Activated T-helper 17 cell treated with anti-CD3 and anti-CD28 coated beads, Interleukin-2, amount 50 U/mL, for 72 hours (primary cell): ENCODE measurements around the gene SNTG2. TPM values are rescaled to one million over a fixed set of nuclear protein-coding genes. Genes with fewer than 3 reads are reported as not detected.

Source experiments
- ATAC-seq: fragments of 150-1000 bp; cut with Tn5 transposase; replicated peaks from 2 replicates; pipeline ENCODE4 v1.10.0; 2021; ENCODE audit warnings: mild to moderate bottlenecking, moderate library complexity
- H3K27ac Mint-ChIP-seq: one replicate; pipeline ENCODE4 v1.8.0; 2022; ENCODE audit warnings: mixed read lengths
- H3K27me3 Mint-ChIP-seq: one replicate; pipeline ENCODE4 v1.8.0; 2022; ENCODE audit warnings: mixed read lengths
- H3K36me3 Mint-ChIP-seq: one replicate; pipeline ENCODE4 v1.8.0; 2022; ENCODE audit warnings: low read depth, mild to moderate bottlenecking, mixed read lengths
- H3K4me1 Mint-ChIP-seq: one replicate; pipeline ENCODE4 v1.8.0; 2022; ENCODE audit warnings: mixed read lengths
- H3K4me3 Mint-ChIP-seq: one replicate; pipeline ENCODE4 v1.8.0; 2022; ENCODE audit warnings: mild to moderate bottlenecking, mixed read lengths
- H3K9me3 Mint-ChIP-seq: one replicate; pipeline ENCODE4 v1.8.0; 2022; ENCODE audit warnings: mixed read lengths
- total RNA-seq, 2 donors: library from RNA; stranded (reverse); gene quantifications; one replicate each; pipeline ENCODE4 v1.2.3, GENCODE V29; 2022

SNTG2 gene
- total RNA-seq, 2 donors from 2014 or later = 0.17 to 0.50 TPM

- no peak overlapping the region for H3K4me3 Mint-ChIP-seq
- no peaks in the 10 kb centered on the region for H3K4me1 Mint-ChIP-seq
- H3K27me3 Mint-ChIP-seq = no peaks in the 10 kb centered on the region
- no peak for ATAC-seq
- no peaks in the 10 kb centered on the region for H3K36me3 Mint-ChIP-seq
- no peaks in the 10 kb centered on the region for H3K9me3 Mint-ChIP-seq
- no peak overlapping the region for H3K27ac Mint-ChIP-seq
Measured at GRCh38 chr2:1147873-1148612, 197.4 kb downstream of the SNTG2 start.

- H3K27me3 Mint-ChIP-seq = no peaks in the 10 kb centered on the region
- no peaks in the 10 kb centered on the region for H3K4me1 Mint-ChIP-seq
- no peaks in the 10 kb centered on the region for H3K36me3 Mint-ChIP-seq
- no peaks in the 10 kb centered on the region for H3K9me3 Mint-ChIP-seq
- H3K4me3 Mint-ChIP-seq = no peak overlapping the region
- ATAC-seq = no peak
- no peak overlapping the region for H3K27ac Mint-ChIP-seq
Measured at GRCh38 chr2:1150724-1151511, 200.3 kb downstream of the SNTG2 start.

- Mint-ChIP-seq H3K36me3 (no peaks in the 10 kb centered on the region), H3K4me3 (no peak overlapping the region), H3K4me1 (no peaks in the 10 kb centered on the region), H3K27me3 (no peaks in the 10 kb centered on the region), H3K27ac (no peak overlapping the region), H3K9me3 (no peaks in the 10 kb centered on the region)
- no peak for ATAC-seq
Measured at GRCh38 chr2:1152375-1152774, 201.7 kb downstream of the SNTG2 start.

- Mint-ChIP-seq H3K27ac (no peak overlapping the region), H3K9me3 (no peaks in the 10 kb centered on the region), H3K4me3 (no peak overlapping the region), H3K36me3 (no peaks in the 10 kb centered on the region), H3K4me1 (no peaks in the 10 kb centered on the region), H3K27me3 (no peaks in the 10 kb centered on the region)
- no peak for ATAC-seq
Measured at GRCh38 chr2:1153920-1154319, 203.3 kb downstream of the SNTG2 start.

GRCh38 chr2:1154710-1155594, 204.3 kb downstream of the SNTG2 start:
- Mint-ChIP-seq H3K36me3 (no peaks in the 10 kb centered on the region), H3K4me1 (no peaks in the 10 kb centered on the region), H3K27ac (no peak overlapping the region), H3K4me3 (no peak overlapping the region), H3K9me3 (no peaks in the 10 kb centered on the region), H3K27me3 (no peaks in the 10 kb centered on the region)
- ATAC-seq = no peak

- Mint-ChIP-seq H3K4me1 (peaks cover 2% of the 10 kb centered on the region), H3K36me3 (no peaks in the 10 kb centered on the region), H3K9me3 (no peaks in the 10 kb centered on the region), H3K27me3 (no peaks in the 10 kb centered on the region), H3K4me3 (no peak overlapping the region), H3K27ac (no peak overlapping the region)
- ATAC-seq = no peak
Measured at GRCh38 chr2:1156059-1156458, 205.4 kb downstream of the SNTG2 start.

- Mint-ChIP-seq H3K9me3 (no peaks in the 10 kb centered on the region), H3K36me3 (no peaks in the 10 kb centered on the region), H3K4me3 (no peak overlapping the region), H3K27me3 (no peaks in the 10 kb centered on the region), H3K4me1 (peaks cover 4% of the 10 kb centered on the region), H3K27ac (no peak overlapping the region)
- no peak for ATAC-seq
Measured at GRCh38 chr2:1156531-1156930, 205.9 kb downstream of the SNTG2 start.

- ATAC-seq = no peak
- Mint-ChIP-seq H3K4me3 (no peak overlapping the region), H3K9me3 (no peaks in the 10 kb centered on the region), H3K36me3 (no peaks in the 10 kb centered on the region), H3K27ac (no peak overlapping the region), H3K27me3 (no peaks in the 10 kb centered on the region), H3K4me1 (peaks cover 4% of the 10 kb centered on the region)
Measured at GRCh38 chr2:1157107-1157506, 206.5 kb downstream of the SNTG2 start.

- H3K27ac Mint-ChIP-seq = no peak overlapping the region
- no peak for ATAC-seq
- H3K4me3 Mint-ChIP-seq = no peak overlapping the region
- H3K36me3 Mint-ChIP-seq = no peaks in the 10 kb centered on the region
- peaks cover 20% of the 10 kb centered on the region for H3K4me1 Mint-ChIP-seq
- H3K9me3 Mint-ChIP-seq = peaks cover 10% of the 10 kb centered on the region
- H3K27me3 Mint-ChIP-seq = no peaks in the 10 kb centered on the region
Measured at GRCh38 chr2:1159013-1159412, 208.4 kb downstream of the SNTG2 start.

GRCh38 chr2:1162246-1162645, 211.6 kb downstream of the SNTG2 start:
- H3K36me3 Mint-ChIP-seq = no peaks in the 10 kb centered on the region
- peak overlapping the region; percentile 60 for H3K4me3 Mint-ChIP-seq
- no peaks in the 10 kb centered on the region for H3K27me3 Mint-ChIP-seq
- H3K9me3 Mint-ChIP-seq = peaks cover 10% of the 10 kb centered on the region
- peaks cover 25% of the 10 kb centered on the region for H3K4me1 Mint-ChIP-seq
- no peak for ATAC-seq
- H3K27ac Mint-ChIP-seq = peak overlapping the region; percentile 94

- H3K9me3 Mint-ChIP-seq = peaks cover 10% of the 10 kb centered on the region
- ATAC-seq = peak; percentile 67
- H3K4me1 Mint-ChIP-seq = peaks cover 25% of the 10 kb centered on the region
- peak overlapping the region; percentile 60 for H3K4me3 Mint-ChIP-seq
- H3K27me3 Mint-ChIP-seq = no peaks in the 10 kb centered on the region
- H3K36me3 Mint-ChIP-seq = no peaks in the 10 kb centered on the region
- peak overlapping the region; percentile 94 for H3K27ac Mint-ChIP-seq
Measured at GRCh38 chr2:1162768-1163584, 212.3 kb downstream of the SNTG2 start.

GRCh38 chr2:1166976-1167375, 216.3 kb downstream of the SNTG2 start:
- Mint-ChIP-seq H3K27ac (peak overlapping the region; percentile 38), H3K36me3 (no peaks in the 10 kb centered on the region)

GRCh38 chr2:1168846-1169245, 218.2 kb downstream of the SNTG2 start:
- H3K27ac Mint-ChIP-seq = no peak overlapping the region
- H3K27me3 Mint-ChIP-seq = no peaks in the 10 kb centered on the region
- ATAC-seq = no peak
- no peak overlapping the region for H3K4me3 Mint-ChIP-seq
- peaks cover 7% of the 10 kb centered on the region for H3K4me1 Mint-ChIP-seq
- peaks cover 2% of the 10 kb centered on the region for H3K9me3 Mint-ChIP-seq
- H3K36me3 Mint-ChIP-seq = no peaks in the 10 kb centered on the region

More at GRCh38 chr2:1166976-1167375, 216.3 kb downstream of the SNTG2 start:
- Mint-ChIP-seq H3K27me3 (no peaks in the 10 kb centered on the region), H3K9me3 (peaks cover 10% of the 10 kb centered on the region), H3K4me3 (no peak overlapping the region), H3K4me1 (peaks cover 21% of the 10 kb centered on the region)
- no peak for ATAC-seq
